Caco-2 (cell line): Measurements from ENCODE around the gene DARS1. TPM values are rescaled to one million over a fixed set of nuclear protein-coding genes. Genes with fewer than 3 reads are reported as not detected.
"Not testable (repeated sequence)": the region's sequence is repeated elsewhere in the genome, so short reads cannot be mapped to it uniquely, and the experiment has no call there.

Experiments
- BruUV-seq: library from RNA; stranded (reverse); fragments of 400-500 nt; replicated peaks from 2 replicates; lab custom pipeline; 2021; lab: Mats Ljungman, UMichigan
- CTCF ChIA-PET: fragments of 300-600 bp; sonication (Branson Sonifier 250); formaldehyde crosslinking; loops from one replicate; lab custom pipeline; 2022; ENCODE audit warnings: antibody characterized with exemption; lab: Charles Lee
- POLR2A ChIA-PET: fragments of 300-600 bp; sonication (Branson Sonifier 250); formaldehyde crosslinking; loops from one replicate; lab custom pipeline; 2022; ENCODE audit warnings: antibody characterized with exemption; lab: Charles Lee
- DNase-seq, 2 experiments: peaks; one replicate each; pipeline versions ENCODE4 v3.0.0 to v3.0.0-alpha.2; 2020 to 2022
- H3K27me3 ChIP-seq: replicated peaks from 2 replicates; pipeline ENCODE4 v1.6.0; 2011; ENCODE audit warnings: low read length; ENCODE audit not compliant: control insufficient read depth, insufficient read depth
- H3K36me3 ChIP-seq: 2 replicates; pipeline ENCODE4 v1.5.1; 2011; ENCODE audit warnings: low read length; ENCODE audit not compliant: control insufficient read depth, insufficient read depth
- H3K4me1 ChIP-seq: fragments of 250-450 bp; sonication (Bioruptor Pico); 2 replicates; pipeline ENCODE4 v1.5.1; 2020; ENCODE audit warnings: mild to moderate bottlenecking
- H3K4me3 ChIP-seq: 2 replicates; pipeline ENCODE4 v1.5.1; 2011; ENCODE audit warnings: low read depth, mild to moderate bottlenecking, control low read depth, low read length
- H3K9me3 ChIP-seq: fragments of 250-450 bp; sonication (Bioruptor Pico); 2 replicates; pipeline ENCODE4 v1.5.1; 2020; ENCODE audit warnings: mild to moderate bottlenecking, moderate library complexity
- H3K27ac Mint-ChIP-seq: one replicate; pipeline ENCODE4 v1.8.0; 2022; ENCODE audit warnings: mixed read lengths; ENCODE audit not compliant: unreplicated experiment
- H3K27me3 Mint-ChIP-seq: one replicate; pipeline ENCODE4 v1.8.0; 2022; ENCODE audit warnings: mixed read lengths; ENCODE audit not compliant: insufficient read depth, unreplicated experiment
- H3K36me3 Mint-ChIP-seq: one replicate; pipeline ENCODE4 v1.8.0; 2022; ENCODE audit warnings: mild to moderate bottlenecking, mixed read lengths; ENCODE audit not compliant: insufficient read depth, unreplicated experiment
- H3K4me1 Mint-ChIP-seq: one replicate; pipeline ENCODE4 v1.8.0; 2022; ENCODE audit warnings: low read depth, mixed read lengths; ENCODE audit not compliant: unreplicated experiment
- H3K4me3 Mint-ChIP-seq: one replicate; pipeline ENCODE4 v1.8.0; 2022; ENCODE audit warnings: mild to moderate bottlenecking, moderate library complexity, mixed read lengths; ENCODE audit not compliant: unreplicated experiment
- H3K9me3 Mint-ChIP-seq: one replicate; pipeline ENCODE4 v1.8.0; 2022; ENCODE audit warnings: mixed read lengths; ENCODE audit not compliant: unreplicated experiment
- intact Hi-C: fragments of 100-400 bp; cut with micrococcal nuclease; formaldehyde crosslinking; loops from one replicate; pipeline ENCODE4 v1.10.0; 2022; ENCODE audit not compliant: unreplicated experiment
- total RNA-seq: library from RNA; stranded (reverse); gene quantifications from 2 replicates; pipeline ENCODE4 v1.2.3, GENCODE V29; 2022
- TF ChIP-seq, protein P1 (sequence below), 2 experiments: fragments of 200-600 bp in 1 of 2; IDR thresholded peaks; 1 replicate in 1 of 2; 2 replicates in 1 of 2; pipeline versions ENCODE4 v1.5.1 to v1.8.0; 2011 to 2022; ENCODE audit warnings: antibody characterized with exemption in 1 of 2, control low read depth in 1 of 2, inconsistent platforms in 1 of 2, low read depth in 1 of 2, low read length in 1 of 2, mild to moderate bottlenecking in 1 of 2, moderate library complexity in 1 of 2; ENCODE audit not compliant: insufficient read depth in 1 of 2, severe bottlenecking in 1 of 2, unreplicated experiment in 1 of 2

DARS1 gene
- total RNA-seq, 1 experiment from 2014 or later, result 90.9 TPM

DNA sequence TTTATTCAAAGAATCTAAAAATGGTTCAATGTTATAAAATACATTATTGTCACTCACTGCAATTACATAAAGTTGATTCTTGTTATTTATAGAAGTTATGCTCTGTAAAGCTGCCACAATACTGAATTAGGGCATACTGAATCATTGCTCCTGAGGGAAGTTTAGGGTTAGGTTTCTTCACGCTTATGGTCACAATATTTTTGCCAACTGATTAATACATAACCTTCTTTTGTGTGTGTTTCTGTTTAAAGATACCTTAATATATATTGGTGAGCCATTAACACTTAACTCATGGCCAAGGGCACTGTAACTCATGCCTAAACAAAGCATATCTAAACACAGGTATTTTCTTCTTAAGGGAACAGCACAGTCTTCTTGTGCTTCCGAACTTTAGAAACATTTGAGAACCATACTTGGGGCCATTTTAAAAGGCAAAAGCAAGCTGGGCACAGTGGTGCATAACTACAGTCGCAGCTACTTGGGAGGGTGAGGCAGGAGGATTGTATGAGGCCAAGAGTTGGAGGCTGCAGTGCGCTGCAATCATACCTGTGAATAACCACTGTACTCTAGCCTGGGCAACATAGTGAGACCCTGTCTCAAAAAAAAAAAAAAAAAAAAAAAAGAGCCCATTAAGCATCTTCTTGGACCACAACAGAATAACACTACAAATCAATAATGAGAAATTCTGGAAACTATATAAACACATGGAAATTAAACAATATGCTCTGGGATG is 15.6 kb downstream of the DARS1 start:
- H3K4me1 Mint-ChIP-seq, result no peaks in the 10 kb centered on the region
- no peaks in the 10 kb centered on the region for H3K36me3 ChIP-seq

GRCh38 chr2:135965756-135966155 is 19.7 kb downstream of the DARS1 start:
- H3K27ac Mint-ChIP-seq, result no peak overlapping the region
- H3K36me3 Mint-ChIP-seq, result peaks cover 10% of the 10 kb centered on the region
- no TSS peak for BruUV-seq
- H3K27me3 Mint-ChIP-seq, result no peaks in the 10 kb centered on the region
- DNase-seq, result no peak
- no peaks in the 10 kb centered on the region for H3K4me1 ChIP-seq
- H3K27me3 ChIP-seq, result no peaks in the 10 kb centered on the region
- H3K9me3 Mint-ChIP-seq, result no peaks in the 10 kb centered on the region
- TF ChIP-seq, protein P1, sequence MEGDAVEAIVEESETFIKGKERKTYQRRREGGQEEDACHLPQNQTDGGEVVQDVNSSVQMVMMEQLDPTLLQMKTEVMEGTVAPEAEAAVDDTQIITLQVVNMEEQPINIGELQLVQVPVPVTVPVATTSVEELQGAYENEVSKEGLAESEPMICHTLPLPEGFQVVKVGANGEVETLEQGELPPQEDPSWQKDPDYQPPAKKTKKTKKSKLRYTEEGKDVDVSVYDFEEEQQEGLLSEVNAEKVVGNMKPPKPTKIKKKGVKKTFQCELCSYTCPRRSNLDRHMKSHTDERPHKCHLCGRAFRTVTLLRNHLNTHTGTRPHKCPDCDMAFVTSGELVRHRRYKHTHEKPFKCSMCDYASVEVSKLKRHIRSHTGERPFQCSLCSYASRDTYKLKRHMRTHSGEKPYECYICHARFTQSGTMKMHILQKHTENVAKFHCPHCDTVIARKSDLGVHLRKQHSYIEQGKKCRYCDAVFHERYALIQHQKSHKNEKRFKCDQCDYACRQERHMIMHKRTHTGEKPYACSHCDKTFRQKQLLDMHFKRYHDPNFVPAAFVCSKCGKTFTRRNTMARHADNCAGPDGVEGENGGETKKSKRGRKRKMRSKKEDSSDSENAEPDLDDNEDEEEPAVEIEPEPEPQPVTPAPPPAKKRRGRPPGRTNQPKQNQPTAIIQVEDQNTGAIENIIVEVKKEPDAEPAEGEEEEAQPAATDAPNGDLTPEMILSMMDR (IDR thresholded peaks at IDR 0.05; ENCODE audit: insufficient read depth in 1 of 2, low read depth in 1 of 2, low read length in 1 of 2, severe bottlenecking in 1 of 2, unreplicated experiment in 1 of 2), result no peak
- H3K4me3 Mint-ChIP-seq, result no peak overlapping the region
- H3K4me1 Mint-ChIP-seq, result no peaks in the 10 kb centered on the region
- intact Hi-C loops, result no loop called here
- H3K36me3 ChIP-seq, result peaks cover 2% of the 10 kb centered on the region; the same call in 1 of the 2 replicates
- CTCF ChIA-PET, result no interaction called here
- no peaks in the 10 kb centered on the region for H3K9me3 ChIP-seq
- POLR2A ChIA-PET, result no interaction called here
- H3K4me3 ChIP-seq, result no peak overlapping the region

More for the DNA sequence above, 15.6 kb downstream of the DARS1 start:
- H3K4me3 ChIP-seq, result no peak overlapping the region
- DNase-seq, result no peak
- intact Hi-C loops, result no loop called here
- H3K9me3 ChIP-seq, result no peaks in the 10 kb centered on the region
- POLR2A ChIA-PET, result no interaction called here
- no peaks in the 10 kb centered on the region for H3K4me1 ChIP-seq
- no TSS peak for BruUV-seq
- H3K27ac Mint-ChIP-seq, result no peak overlapping the region
- H3K36me3 Mint-ChIP-seq, result peaks cover 42% of the 10 kb centered on the region
- TF ChIP-seq, protein P1 (IDR thresholded peaks at IDR 0.05; ENCODE audit: insufficient read depth in 1 of 2, low read depth in 1 of 2, low read length in 1 of 2, severe bottlenecking in 1 of 2, unreplicated experiment in 1 of 2), result no peak
- H3K9me3 Mint-ChIP-seq, result peaks cover 24% of the 10 kb centered on the region
- no peak overlapping the region for H3K4me3 Mint-ChIP-seq
- CTCF ChIA-PET, result no interaction called here
- no peaks in the 10 kb centered on the region for H3K27me3 ChIP-seq
- H3K27me3 Mint-ChIP-seq, result no peaks in the 10 kb centered on the region

- H3K27me3 Mint-ChIP-seq, H3K36me3 ChIP-seq, H3K4me3 ChIP-seq, H3K4me1 Mint-ChIP-seq, POLR2A ChIA-PET, H3K27ac Mint-ChIP-seq, DNase-seq, intact Hi-C loops, H3K27me3 ChIP-seq, H3K4me1 ChIP-seq, BruUV-seq, H3K9me3 Mint-ChIP-seq, CTCF ChIA-PET, H3K9me3 ChIP-seq, H3K4me3 Mint-ChIP-seq: not testable (repeated sequence)
- peaks cover 24% of the 10 kb centered on the region for H3K36me3 Mint-ChIP-seq
Measured at GRCh38 chr2:135964404-135964803, 21.0 kb downstream of the DARS1 start.
